HTR-8/SVneo (cell line): ENCODE results near the gene OR2G6.
"Not testable (repeated sequence)": the region's sequence is repeated elsewhere in the genome, so short reads cannot be mapped to it uniquely, and the experiment has no call there.

Source experiments
- DNase-seq: peaks from one replicate; pipeline ENCODE4 v3.0.0; 2011; ENCODE audit warnings: low spot score, mixed read lengths; ENCODE audit not compliant: insufficient read length
- FAIRE-seq: peaks from 2 replicates; lab custom pipeline; 2011; peaks lifted over from hg19 to GRCh38; lab: Jason Lieb, UNC

Gene OR2G6

DNA sequence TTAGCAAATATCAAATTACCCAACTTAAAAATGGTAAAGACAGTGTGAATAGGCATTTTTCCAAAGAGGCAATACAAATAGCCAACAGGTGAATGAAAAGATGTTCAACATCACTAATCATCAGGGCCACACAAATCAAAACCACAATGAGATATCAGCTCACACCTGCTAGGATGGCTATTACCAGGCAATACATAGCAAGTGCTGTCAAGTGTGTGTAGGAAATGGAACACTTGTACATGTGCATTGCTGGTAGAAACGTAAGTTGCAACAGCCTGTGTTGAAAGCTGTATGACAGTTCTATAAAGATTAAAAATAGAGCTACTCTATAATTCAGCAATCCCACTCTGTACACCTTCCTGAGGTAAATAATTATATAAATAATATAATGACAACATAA, 64.2 kb downstream of the OR2G6 start:
- not testable (repeated sequence) for DNase-seq
- FAIRE-seq = peak; percentile 68

DNA sequence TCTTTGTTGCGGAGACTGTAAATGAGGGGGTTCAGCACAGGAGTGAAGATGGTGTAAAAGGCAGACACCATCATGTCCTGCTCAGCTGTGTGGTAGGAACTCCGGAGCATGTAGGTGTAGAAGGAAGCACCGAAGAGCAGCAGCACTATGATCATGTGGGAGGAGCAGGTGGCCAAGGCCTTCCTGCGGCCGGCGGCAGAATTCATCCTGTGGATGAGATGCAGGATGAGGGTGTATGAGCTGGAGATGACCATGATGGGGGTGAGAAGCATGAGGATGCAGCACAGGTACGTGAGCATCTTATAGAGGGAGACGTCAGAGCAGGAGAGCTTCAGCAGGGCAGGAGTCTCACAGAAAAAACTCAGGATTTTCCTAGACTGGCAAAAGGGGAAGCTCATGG, 66.0 kb downstream of the OR2G6 start:
- not testable (repeated sequence) for DNase-seq
- FAIRE-seq = peak; percentile 68

DNA sequence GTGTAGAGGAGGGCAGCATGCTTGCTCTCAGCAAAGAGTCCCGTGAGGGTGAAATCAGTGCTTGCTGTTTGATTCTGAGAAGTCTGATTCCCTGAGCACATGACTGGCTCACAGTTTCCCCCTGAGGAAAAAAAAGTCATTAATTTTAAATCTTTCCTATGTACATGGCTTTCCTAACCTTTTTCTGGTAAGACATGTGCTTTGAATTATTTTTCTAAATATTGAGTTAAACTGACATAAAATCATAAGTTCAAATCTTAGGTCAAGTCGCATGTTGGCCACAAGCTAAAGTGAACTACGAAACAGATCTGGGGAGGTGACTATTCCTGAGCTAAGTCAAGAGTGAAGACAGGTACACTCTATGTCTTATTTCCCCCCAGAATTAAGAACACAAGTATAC, 66.8 kb downstream of the OR2G6 start, which contains the start of gene OR2T34:
Gene OR2T34, minus strand, starts transcription at position 101 of the 400 bp plus-strand sequence. Its CDS starts 0 bp downstream, at position 101.
- DNase-seq = not testable (repeated sequence)
- peak; percentile 33 for FAIRE-seq

DNA sequence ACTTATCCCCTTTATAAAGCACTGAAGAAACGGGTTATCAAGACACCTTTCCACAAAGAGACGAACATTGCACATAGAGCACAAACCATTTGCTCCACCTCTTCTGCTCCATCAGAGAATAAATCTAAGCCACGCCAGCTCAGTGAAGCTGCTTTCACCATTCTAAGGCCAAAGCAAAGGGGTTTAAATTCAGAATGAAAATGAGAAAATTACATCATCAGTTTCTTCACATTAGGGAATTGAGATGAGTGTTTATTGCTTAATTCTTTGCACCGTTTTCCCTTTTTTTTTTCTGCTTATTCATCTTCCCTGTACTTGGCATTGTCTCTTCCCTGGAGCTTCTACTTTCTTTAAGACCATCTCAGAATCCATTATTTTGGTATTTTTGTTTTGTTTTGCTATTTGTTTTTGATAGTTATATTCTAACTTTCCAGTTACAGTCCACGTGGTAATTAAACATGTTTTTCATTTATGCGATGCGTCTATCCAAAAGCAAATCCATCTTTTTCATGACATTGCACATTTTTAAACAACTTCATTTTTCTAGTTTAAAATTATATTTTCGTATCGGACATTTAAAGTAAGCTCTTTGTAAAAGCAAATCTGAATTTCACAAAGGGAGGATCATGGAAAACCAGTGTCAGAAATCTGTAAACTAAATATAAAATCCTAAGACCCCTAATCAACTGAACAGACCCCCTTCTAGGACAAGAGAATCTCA, 68.5 kb downstream of the OR2G6 start:
- no peak for FAIRE-seq
- DNase-seq = no peak
